GM23338 (cell line): ENCODE data around the gene DLG2.

Source experiments
- EZH2 ChIP-seq: fragments of 200-600 bp; sonication (generic); IDR thresholded peaks from one replicate; pipeline ENCODE4 v1.8.0; 2017; ENCODE audit warnings: antibody characterized with exemption, mild to moderate bottlenecking, low read depth; ENCODE audit not compliant: unreplicated experiment
- EZH2phosphoT487 ChIP-seq: fragments of 200-600 bp; sonication (generic); IDR thresholded peaks from one replicate; pipeline ENCODE4 v1.8.1; 2018; ENCODE audit warnings: antibody characterized with exemption; ENCODE audit not compliant: unreplicated experiment
- JUNB ChIP-seq: IDR thresholded peaks from one replicate; pipeline ENCODE4 v1.6.1; 2016; ENCODE audit warnings: antibody characterized with exemption; ENCODE audit not compliant: unreplicated experiment
- NANOG ChIP-seq: IDR thresholded peaks from 2 replicates; pipeline ENCODE4 v1.6.1; 2016; ENCODE audit warnings: antibody characterized with exemption, borderline replicate concordance
- TF ChIP-seq, protein P1 (sequence below), 2 experiments: fragments of 200-600 bp in 1 of 2; sonication (generic) in 1 of 2; conservative IDR thresholded peaks; 2 replicates each; pipeline versions ENCODE4 v1.5.1 to v1.6.1; 2016 to 2017; ENCODE audit warnings: antibody characterized with exemption in 2 of 2, low read depth in 2 of 2, mild to moderate bottlenecking in 2 of 2, moderate library complexity in 1 of 2
- TF ChIP-seq, protein P2 (sequence below): IDR thresholded peaks from one replicate; pipeline ENCODE4 v1.6.1; 2018; ENCODE audit warnings: antibody characterized with exemption; ENCODE audit not compliant: unreplicated experiment

GRCh38 chr11:83709434-83709833, 1917.7 kb downstream of the DLG2 start:
- TF ChIP-seq, protein P1, sequence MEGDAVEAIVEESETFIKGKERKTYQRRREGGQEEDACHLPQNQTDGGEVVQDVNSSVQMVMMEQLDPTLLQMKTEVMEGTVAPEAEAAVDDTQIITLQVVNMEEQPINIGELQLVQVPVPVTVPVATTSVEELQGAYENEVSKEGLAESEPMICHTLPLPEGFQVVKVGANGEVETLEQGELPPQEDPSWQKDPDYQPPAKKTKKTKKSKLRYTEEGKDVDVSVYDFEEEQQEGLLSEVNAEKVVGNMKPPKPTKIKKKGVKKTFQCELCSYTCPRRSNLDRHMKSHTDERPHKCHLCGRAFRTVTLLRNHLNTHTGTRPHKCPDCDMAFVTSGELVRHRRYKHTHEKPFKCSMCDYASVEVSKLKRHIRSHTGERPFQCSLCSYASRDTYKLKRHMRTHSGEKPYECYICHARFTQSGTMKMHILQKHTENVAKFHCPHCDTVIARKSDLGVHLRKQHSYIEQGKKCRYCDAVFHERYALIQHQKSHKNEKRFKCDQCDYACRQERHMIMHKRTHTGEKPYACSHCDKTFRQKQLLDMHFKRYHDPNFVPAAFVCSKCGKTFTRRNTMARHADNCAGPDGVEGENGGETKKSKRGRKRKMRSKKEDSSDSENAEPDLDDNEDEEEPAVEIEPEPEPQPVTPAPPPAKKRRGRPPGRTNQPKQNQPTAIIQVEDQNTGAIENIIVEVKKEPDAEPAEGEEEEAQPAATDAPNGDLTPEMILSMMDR (conservative IDR thresholded peaks at IDR 0.05; ENCODE audit: low read depth in 2 of 2) = no peak
- TF ChIP-seq EZH2 (no peak), NANOG (no peak), EZH2phosphoT487 (no peak), JUNB (no peak)
- TF ChIP-seq, protein P2, sequence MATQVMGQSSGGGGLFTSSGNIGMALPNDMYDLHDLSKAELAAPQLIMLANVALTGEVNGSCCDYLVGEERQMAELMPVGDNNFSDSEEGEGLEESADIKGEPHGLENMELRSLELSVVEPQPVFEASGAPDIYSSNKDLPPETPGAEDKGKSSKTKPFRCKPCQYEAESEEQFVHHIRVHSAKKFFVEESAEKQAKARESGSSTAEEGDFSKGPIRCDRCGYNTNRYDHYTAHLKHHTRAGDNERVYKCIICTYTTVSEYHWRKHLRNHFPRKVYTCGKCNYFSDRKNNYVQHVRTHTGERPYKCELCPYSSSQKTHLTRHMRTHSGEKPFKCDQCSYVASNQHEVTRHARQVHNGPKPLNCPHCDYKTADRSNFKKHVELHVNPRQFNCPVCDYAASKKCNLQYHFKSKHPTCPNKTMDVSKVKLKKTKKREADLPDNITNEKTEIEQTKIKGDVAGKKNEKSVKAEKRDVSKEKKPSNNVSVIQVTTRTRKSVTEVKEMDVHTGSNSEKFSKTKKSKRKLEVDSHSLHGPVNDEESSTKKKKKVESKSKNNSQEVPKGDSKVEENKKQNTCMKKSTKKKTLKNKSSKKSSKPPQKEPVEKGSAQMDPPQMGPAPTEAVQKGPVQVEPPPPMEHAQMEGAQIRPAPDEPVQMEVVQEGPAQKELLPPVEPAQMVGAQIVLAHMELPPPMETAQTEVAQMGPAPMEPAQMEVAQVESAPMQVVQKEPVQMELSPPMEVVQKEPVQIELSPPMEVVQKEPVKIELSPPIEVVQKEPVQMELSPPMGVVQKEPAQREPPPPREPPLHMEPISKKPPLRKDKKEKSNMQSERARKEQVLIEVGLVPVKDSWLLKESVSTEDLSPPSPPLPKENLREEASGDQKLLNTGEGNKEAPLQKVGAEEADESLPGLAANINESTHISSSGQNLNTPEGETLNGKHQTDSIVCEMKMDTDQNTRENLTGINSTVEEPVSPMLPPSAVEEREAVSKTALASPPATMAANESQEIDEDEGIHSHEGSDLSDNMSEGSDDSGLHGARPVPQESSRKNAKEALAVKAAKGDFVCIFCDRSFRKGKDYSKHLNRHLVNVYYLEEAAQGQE = no peak
